ENCODE measurements around the gene MAJIN.

Gene MAJIN

DNA sequence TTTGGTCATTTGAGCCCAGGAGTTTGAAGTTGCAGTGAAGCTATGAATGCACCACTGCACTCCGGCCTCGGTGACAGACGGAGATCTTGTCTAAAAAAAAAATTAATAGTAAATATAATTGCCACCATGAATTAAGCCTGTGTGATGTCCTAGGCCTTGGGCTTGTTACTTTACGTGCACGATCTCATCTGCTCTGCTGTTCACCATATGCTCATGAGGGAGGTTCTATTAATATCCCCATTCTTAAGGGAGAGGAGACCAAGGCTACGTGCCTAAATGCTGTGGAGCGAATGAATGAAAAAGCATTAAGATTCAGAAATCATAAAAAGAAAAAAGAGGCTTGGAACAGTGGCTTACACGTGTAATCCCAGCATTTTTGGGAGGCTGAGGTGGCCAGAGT, 52.3 kb downstream of the MAJIN start:
- no peak overlapping the region for H3K4me3 ChIP-seq (ENCODE audit: low read depth, low read length)
- DNase-seq (ENCODE audit: low read depth), result no peak
- TF ChIP-seq, protein P1, sequence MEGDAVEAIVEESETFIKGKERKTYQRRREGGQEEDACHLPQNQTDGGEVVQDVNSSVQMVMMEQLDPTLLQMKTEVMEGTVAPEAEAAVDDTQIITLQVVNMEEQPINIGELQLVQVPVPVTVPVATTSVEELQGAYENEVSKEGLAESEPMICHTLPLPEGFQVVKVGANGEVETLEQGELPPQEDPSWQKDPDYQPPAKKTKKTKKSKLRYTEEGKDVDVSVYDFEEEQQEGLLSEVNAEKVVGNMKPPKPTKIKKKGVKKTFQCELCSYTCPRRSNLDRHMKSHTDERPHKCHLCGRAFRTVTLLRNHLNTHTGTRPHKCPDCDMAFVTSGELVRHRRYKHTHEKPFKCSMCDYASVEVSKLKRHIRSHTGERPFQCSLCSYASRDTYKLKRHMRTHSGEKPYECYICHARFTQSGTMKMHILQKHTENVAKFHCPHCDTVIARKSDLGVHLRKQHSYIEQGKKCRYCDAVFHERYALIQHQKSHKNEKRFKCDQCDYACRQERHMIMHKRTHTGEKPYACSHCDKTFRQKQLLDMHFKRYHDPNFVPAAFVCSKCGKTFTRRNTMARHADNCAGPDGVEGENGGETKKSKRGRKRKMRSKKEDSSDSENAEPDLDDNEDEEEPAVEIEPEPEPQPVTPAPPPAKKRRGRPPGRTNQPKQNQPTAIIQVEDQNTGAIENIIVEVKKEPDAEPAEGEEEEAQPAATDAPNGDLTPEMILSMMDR (IDR thresholded peaks at IDR 0.05; ENCODE audit: insufficient read depth, low read depth, low read length, missing control alignments), result no peak

DNA sequence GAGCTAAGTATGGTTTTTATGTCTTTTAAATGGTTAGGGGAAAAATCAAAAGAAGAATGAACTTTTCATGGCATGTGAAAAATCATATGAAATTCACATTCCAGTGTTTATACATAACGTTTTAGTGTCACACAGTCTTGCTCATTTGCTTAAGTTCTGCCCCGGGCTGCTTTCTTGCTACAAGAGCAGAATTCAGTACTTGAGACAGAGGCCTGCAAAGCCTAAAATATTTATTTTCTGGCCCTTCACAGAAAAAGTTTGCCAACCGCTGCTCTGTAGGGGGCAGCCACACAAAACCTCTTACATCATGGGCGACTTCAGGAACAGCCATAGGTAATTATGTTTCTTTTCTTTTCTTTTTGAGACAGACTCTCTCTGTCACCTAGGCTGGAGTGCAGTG, 53.9 kb downstream of the MAJIN start:
- peak; percentile 46 for DNase-seq (ENCODE audit: low read depth)
- peak overlapping the region; percentile 59 for H3K4me3 ChIP-seq (ENCODE audit: low read depth, low read length)
- TF ChIP-seq, protein P1 (IDR thresholded peaks at IDR 0.05; ENCODE audit: insufficient read depth, low read depth, low read length, missing control alignments), result peak; percentile 17

DNA sequence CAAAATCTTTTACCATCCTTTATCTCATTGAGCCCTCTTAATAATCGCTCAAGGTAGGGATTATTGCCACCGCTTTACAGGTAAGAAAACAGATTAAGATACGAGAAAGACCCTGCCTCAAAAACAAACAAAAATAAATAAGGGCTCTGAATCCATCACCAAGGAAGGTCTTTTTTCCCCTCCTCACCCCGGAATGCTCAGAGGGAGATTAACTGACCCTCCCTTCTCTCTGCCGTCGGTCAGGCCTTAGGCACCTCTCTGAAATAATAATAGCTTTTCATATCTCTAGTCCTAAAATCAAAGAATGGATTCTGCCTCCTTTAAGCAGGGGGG, 54.3 kb downstream of the MAJIN start:
- TF ChIP-seq, protein P1 (IDR thresholded peaks at IDR 0.05; ENCODE audit: insufficient read depth, low read depth, low read length, missing control alignments), result no peak
- no peak for DNase-seq (ENCODE audit: low read depth)
- H3K4me3 ChIP-seq (ENCODE audit: low read depth, low read length), result peak overlapping the region; percentile 59

DNA sequence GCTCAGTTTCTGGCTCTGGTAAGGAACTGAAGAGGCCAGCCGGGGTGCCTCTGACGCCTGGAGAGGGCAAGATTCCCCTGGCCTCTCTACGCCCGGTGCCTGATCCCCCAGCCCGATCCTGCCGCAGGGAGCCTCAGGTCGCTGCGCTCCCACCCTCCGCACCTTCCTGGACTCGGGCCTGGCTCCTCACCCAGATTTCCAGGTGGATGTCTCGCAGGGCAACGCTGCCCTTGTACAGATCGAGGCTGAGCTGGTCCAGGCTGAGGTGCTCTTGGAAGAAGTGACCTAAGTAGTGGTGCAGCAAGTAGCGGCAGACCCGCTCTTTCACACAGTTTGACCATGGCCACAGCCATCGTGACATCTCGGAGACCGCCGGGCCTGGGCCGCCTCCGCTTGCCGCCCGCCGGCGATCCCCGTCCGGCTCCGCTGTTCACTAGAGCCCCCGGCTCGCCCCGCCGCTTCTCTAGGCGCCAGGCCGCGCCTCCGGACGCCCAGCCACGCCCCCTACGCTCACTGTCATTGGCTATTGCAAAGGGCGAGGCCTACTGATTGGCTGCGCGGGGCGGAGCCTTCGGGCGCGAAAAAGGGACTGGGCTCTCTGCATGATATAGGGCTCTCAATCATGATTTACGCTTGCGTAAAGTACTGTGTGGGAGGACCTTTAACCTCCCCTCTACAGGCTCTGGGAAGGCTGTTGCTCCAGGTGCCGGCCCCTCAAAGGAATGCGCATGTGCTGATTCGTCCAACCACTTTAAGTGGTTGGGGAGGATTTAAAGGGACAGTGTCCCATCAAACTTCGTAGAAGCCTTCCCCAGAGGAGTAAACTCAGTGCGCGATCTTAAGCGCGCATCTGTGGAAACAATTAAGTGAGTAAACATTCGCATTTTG, 54.9 kb downstream of the MAJIN start, which contains the start of gene ATG2A:
TSS of gene ATG2A (minus strand) at position 435 of the 888 bp plus-strand sequence. CDS start at position 361, 74 bp downstream.
- TF ChIP-seq, protein P1 (IDR thresholded peaks at IDR 0.05; ENCODE audit: insufficient read depth, low read depth, low read length, missing control alignments), result no peak
- DNase-seq (ENCODE audit: low read depth), result peak; percentile 99
- peak within 1 kb of the TSS; percentile 64 for H3K4me3 ChIP-seq (ENCODE audit: low read depth, low read length)

DNA sequence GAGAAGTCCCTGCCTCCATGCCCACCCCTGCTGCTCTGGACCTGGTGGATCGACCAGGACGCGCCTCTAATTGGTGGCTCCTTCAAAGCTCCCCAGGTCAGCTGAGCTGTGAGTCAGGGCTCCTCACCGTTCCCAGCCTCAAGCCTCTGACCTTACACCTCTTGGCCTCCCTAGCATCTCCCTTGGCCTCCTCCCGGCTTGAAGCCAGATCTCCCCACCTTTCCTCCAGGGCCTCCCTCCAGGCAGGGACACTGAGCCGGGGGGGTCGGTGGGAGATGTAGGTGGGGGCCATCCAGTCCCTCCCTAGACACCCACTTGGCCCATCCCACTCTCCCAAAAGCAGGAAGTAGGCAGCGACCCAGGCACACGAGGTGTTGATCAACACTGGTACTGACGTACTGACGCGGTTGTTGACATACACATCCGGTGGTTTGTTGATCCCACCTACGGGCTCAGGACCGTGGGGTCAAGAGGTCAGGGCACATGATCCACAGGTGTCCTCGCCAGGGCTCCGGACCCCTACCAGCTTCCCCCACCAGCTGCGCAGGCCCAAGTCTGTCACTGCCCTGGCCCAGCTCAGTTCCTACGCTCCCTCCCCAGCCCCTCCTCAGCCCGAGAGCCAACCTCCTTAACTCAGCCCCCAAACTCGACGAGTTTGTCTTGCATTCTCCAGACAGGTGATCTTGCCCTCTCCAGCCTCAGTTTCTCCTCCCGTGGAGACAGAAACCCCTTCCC, 55.7 kb downstream of the MAJIN start:
- H3K4me3 ChIP-seq (ENCODE audit: low read depth, low read length), result peak overlapping the region; percentile 64
- peak; percentile 73 for DNase-seq (ENCODE audit: low read depth)
- TF ChIP-seq, protein P1 (IDR thresholded peaks at IDR 0.05; ENCODE audit: insufficient read depth, low read depth, low read length, missing control alignments), result no peak

DNA sequence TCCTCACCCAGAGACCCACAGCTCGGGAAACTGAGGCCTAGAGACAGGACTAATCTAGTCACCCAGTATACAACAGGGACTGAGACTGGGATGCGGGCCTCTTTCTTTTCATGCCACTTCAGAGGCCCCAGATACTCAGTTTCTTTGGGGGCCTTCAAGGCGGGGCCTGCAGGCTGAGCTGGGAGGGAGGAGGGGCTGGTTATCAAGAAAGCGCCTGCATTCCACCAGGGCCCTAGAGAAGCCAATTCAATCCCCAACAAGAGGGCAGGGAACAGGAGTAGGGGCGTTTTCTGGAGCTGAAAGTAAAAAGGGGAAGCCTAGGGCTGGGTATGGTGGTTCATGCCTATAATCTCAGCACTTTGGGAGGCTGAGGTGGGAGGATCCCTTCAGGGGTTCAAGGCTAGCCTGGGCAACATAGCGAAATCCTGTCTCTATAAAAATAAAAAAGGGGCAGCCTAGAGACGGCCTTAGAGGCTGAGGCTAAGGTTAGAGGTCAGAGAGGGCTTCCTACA, 56.5 kb downstream of the MAJIN start:
- no peak for DNase-seq (ENCODE audit: low read depth)
- TF ChIP-seq, protein P1 (IDR thresholded peaks at IDR 0.05; ENCODE audit: insufficient read depth, low read depth, low read length, missing control alignments), result no peak
- H3K4me3 ChIP-seq (ENCODE audit: low read depth, low read length), result peak overlapping the region; percentile 64

Measured in GM12865 (cell line).